IMR-90 (cell line): Measurements from ENCODE around the gene ANKMY2. TPM values are rescaled to one million over a fixed set of nuclear protein-coding genes. Genes with fewer than 3 reads are reported as not detected.

Experiments used
- ATAC-seq: fragments of 200-7000 bp; cut with Tn5 transposase; 2 replicates; pipeline ENCODE4 v1.9.1; 2020; ENCODE audit warnings: low read depth, mild to moderate bottlenecking, moderate library complexity
- BruUV-seq: library from RNA; stranded (reverse); fragments of 400-500 nt; replicated peaks from 2 replicates; lab custom pipeline; 2021; lab: Mats Ljungman, UMichigan
- CTCF ChIA-PET: fragments of 300-600 bp; formaldehyde crosslinking; extraction: SDS; loops from one replicate; lab custom pipeline; 2021; ENCODE audit warnings: antibody characterized with exemption; lab: Yijun Ruan, JAX
- POLR2A ChIA-PET: fragments of 300-600 bp; sonication (Branson Sonifier 250); formaldehyde crosslinking; loops from one replicate; lab custom pipeline; 2022; ENCODE audit warnings: antibody characterized with exemption; ENCODE audit not compliant: unreplicated experiment; lab: Charles Lee
- DNase-seq: peaks from one replicate; pipeline ENCODE4 v3.0.0; 2013
- H2AFZ ChIP-seq: replicated peaks from 2 replicates; pipeline ENCODE3; 2013; ENCODE audit warnings: low read length, mild to moderate bottlenecking; ENCODE audit not compliant: poor library complexity
- H2AK5ac ChIP-seq: 2 replicates; pipeline ENCODE4 v1.6.1; 2013; ENCODE audit warnings: low read depth, low read length, inconsistent platforms
- H2AK9ac ChIP-seq: replicated peaks from 2 replicates; pipeline ENCODE3; 2013; ENCODE audit warnings: mild to moderate bottlenecking, low read depth, low read length, moderate library complexity; ENCODE audit not compliant: poor library complexity
- H2BK120ac ChIP-seq: 2 replicates; pipeline ENCODE4 v1.6.1; 2013; ENCODE audit warnings: low read depth, low read length, inconsistent platforms
- H2BK15ac ChIP-seq: 3 replicates; pipeline ENCODE4 v1.6.1; 2013; ENCODE audit warnings: low read depth, low read length, inconsistent platforms
- H2BK20ac ChIP-seq: 2 replicates; pipeline ENCODE4 v1.6.1; 2013; ENCODE audit warnings: low read depth, mild to moderate bottlenecking, inconsistent platforms, low read length, moderate library complexity
- H2BK5ac ChIP-seq: 2 replicates; pipeline ENCODE4 v1.6.1; 2013; ENCODE audit warnings: mild to moderate bottlenecking, low read depth, low read length, inconsistent platforms; ENCODE audit not compliant: poor library complexity, severe bottlenecking
- H3K14ac ChIP-seq: replicated peaks from 2 replicates; pipeline ENCODE4 v1.6.1; 2013; ENCODE audit warnings: low read depth, low read length, inconsistent platforms
- H3K18ac ChIP-seq: 2 replicates; pipeline ENCODE4 v1.6.1; 2013; ENCODE audit warnings: low read depth, low read length, control low read depth
- H3K23ac ChIP-seq: 2 replicates; pipeline ENCODE4 v1.6.1; 2013; ENCODE audit warnings: low read depth, low read length, inconsistent platforms
- H3K27ac ChIP-seq: 2 replicates; pipeline ENCODE4 v1.5.1; 2013; ENCODE audit warnings: mild to moderate bottlenecking, control low read depth, low read length; ENCODE audit not compliant: insufficient read depth
- H3K27me3 ChIP-seq: 2 replicates; pipeline ENCODE4 v1.6.1; 2013; ENCODE audit warnings: low read length; ENCODE audit not compliant: control insufficient read depth, insufficient read depth
- H3K36me3 ChIP-seq: 2 replicates; pipeline ENCODE4 v1.6.1; 2013; ENCODE audit warnings: low read length, mixed read lengths; ENCODE audit not compliant: control insufficient read depth, insufficient read depth
- H3K4ac ChIP-seq: 2 replicates; pipeline ENCODE4 v1.6.1; 2013; ENCODE audit warnings: low read depth, low read length, inconsistent platforms
- H3K4me1 ChIP-seq: 2 replicates; pipeline ENCODE4 v1.6.1; 2013; ENCODE audit warnings: low read length, mixed read lengths; ENCODE audit not compliant: control insufficient read depth, insufficient read depth
- H3K4me2 ChIP-seq: 2 replicates; pipeline ENCODE4 v1.6.1; 2013; ENCODE audit warnings: low read depth, mild to moderate bottlenecking, control low read depth, low read length, moderate library complexity
- H3K4me3 ChIP-seq: 2 replicates; pipeline ENCODE4 v1.5.1; 2013; ENCODE audit warnings: low read depth, mild to moderate bottlenecking, control low read depth, low read length, moderate library complexity; ENCODE audit not compliant: insufficient read depth
- H3K56ac ChIP-seq: 2 replicates; pipeline ENCODE4 v1.6.1; 2013; ENCODE audit warnings: low read length, inconsistent platforms; ENCODE audit not compliant: insufficient read depth; ENCODE audit errors: extremely low read depth
- H3K79me1 ChIP-seq, 2 experiments: 2 replicates each; pipeline ENCODE4 v1.6.1; 2013; ENCODE audit warnings: low read length in 2 of 2, inconsistent platforms in 1 of 2, low read depth in 1 of 2
- H3K9ac ChIP-seq: 2 replicates; pipeline ENCODE4 v1.6.1; 2013; ENCODE audit warnings: low read depth, low read length, control low read depth
- H3K9me1 ChIP-seq: 2 replicates; pipeline ENCODE4 v1.6.1; 2013; ENCODE audit warnings: low read length, inconsistent platforms; ENCODE audit not compliant: insufficient read depth
- H3K9me3 ChIP-seq: 2 replicates; pipeline ENCODE4 v1.6.1; 2013; ENCODE audit warnings: low read length; ENCODE audit not compliant: control insufficient read depth, insufficient read depth
- H4K20me1 ChIP-seq: 2 replicates; pipeline ENCODE4 v1.6.1; 2013; ENCODE audit warnings: low read length, inconsistent platforms; ENCODE audit not compliant: insufficient read depth
- H4K5ac ChIP-seq: 2 replicates; pipeline ENCODE4 v1.6.1; 2013; ENCODE audit warnings: mild to moderate bottlenecking, low read depth, low read length, control low read depth
- H4K8ac ChIP-seq, 2 experiments: 2 replicates each; pipeline ENCODE4 v1.6.1; 2013; ENCODE audit warnings: low read depth in 2 of 2, low read length in 2 of 2, control low read depth in 1 of 2, inconsistent platforms in 1 of 2
- H4K91ac ChIP-seq: 2 replicates; pipeline ENCODE4 v1.6.1; 2013; ENCODE audit warnings: low read depth, low read length, inconsistent platforms; ENCODE audit not compliant: insufficient read depth
- BHLHE40 ChIP-seq: fragments of 150-350 bp; IDR thresholded peaks from 2 replicates; pipeline ENCODE4 v1.6.1; 2016; ENCODE audit warnings: mild to moderate bottlenecking, low read depth, low read length
- CEBPB ChIP-seq: IDR thresholded peaks from 2 replicates; pipeline ENCODE4 v1.6.1; 2012; ENCODE audit warnings: low read depth, low read length, improper control_type of control experiment
- CHD1 ChIP-seq: IDR thresholded peaks from 2 replicates; pipeline ENCODE4 v1.6.1; 2012; ENCODE audit warnings: low read depth, low read length, improper control_type of control experiment
- FOS ChIP-seq: fragments of 150-350 bp; IDR thresholded peaks from 2 replicates; pipeline ENCODE4 v1.6.1; 2016; ENCODE audit warnings: low read depth, low read length
- MAFK ChIP-seq: IDR thresholded peaks from 2 replicates; pipeline ENCODE4 v1.6.1; 2012; ENCODE audit warnings: low read depth, low read length, improper control_type of control experiment
- MAZ ChIP-seq: IDR thresholded peaks from 2 replicates; pipeline ENCODE4 v1.6.1; 2012; ENCODE audit warnings: low read depth, mild to moderate bottlenecking, low read length, improper control_type of control experiment, moderate library complexity, borderline replicate concordance
- MXI1 ChIP-seq: IDR thresholded peaks from 2 replicates; pipeline ENCODE4 v1.6.1; 2012; ENCODE audit warnings: low read depth, mild to moderate bottlenecking, low read length, moderate library complexity, borderline replicate concordance
- NFE2L2 ChIP-seq: fragments of 150-350 bp; IDR thresholded peaks from 2 replicates; pipeline ENCODE4 v1.6.1; 2016; ENCODE audit warnings: low read depth, mild to moderate bottlenecking, low read length
- POLR2A ChIP-seq: IDR thresholded peaks from 2 replicates; pipeline ENCODE4 v1.6.1; 2012; ENCODE audit warnings: mild to moderate bottlenecking, low read depth, low read length
- RAD21 ChIP-seq: IDR thresholded peaks from 2 replicates; pipeline ENCODE4 v1.6.1; 2012; ENCODE audit warnings: low read length, improper control_type of control experiment
- RCOR1 ChIP-seq: IDR thresholded peaks from 2 replicates; pipeline ENCODE4 v1.6.1; 2012; ENCODE audit warnings: mild to moderate bottlenecking, low read length, improper control_type of control experiment; ENCODE audit not compliant: insufficient replicate concordance
- RFX5 ChIP-seq: IDR thresholded peaks from 2 replicates; pipeline ENCODE4 v1.8.0; 2012; ENCODE audit warnings: low read depth, mild to moderate bottlenecking, low read length, moderate library complexity
- SMC3 ChIP-seq: fragments of 150-350 bp; IDR thresholded peaks from 2 replicates; pipeline ENCODE4 v1.6.1; 2016; ENCODE audit warnings: low read depth, mild to moderate bottlenecking, antibody characterized with exemption, low read length, moderate library complexity
- WGBS, 2 experiments: methylation state at CpG; one replicate each; pipeline versions ENCODE4 v1.1.5 to v1.1.7; 2013; ENCODE audit warnings: missing lambda C conversion rate in 2 of 2; ENCODE audit not compliant: insufficient read length in 1 of 2; ENCODE audit errors: extremely low coverage in 2 of 2; 5-methylcytosine and 5-hydroxymethylcytosine counted together
- dilution Hi-C: fragments of 300-500 bp; cut with HindIII; formaldehyde crosslinking; loops from one replicate; pipeline ENCODE4 v1.14.3; 2018; ENCODE audit warnings: low sequenced_read_pairs; ENCODE audit not compliant: unreplicated experiment
- in situ Hi-C: fragments of 300-500 bp; cut with MboI; formaldehyde crosslinking; loops from 3 replicates; pipeline ENCODE4 v1.14.3; 2019; ENCODE audit warnings: low sequenced_read_pairs, inconsistent platforms, mixed read lengths
- intact Hi-C: fragments of 100-400 bp; cut with micrococcal nuclease; formaldehyde crosslinking; loops from 2 replicates; pipeline ENCODE4 v1.10.0; 2022
- polyA plus RNA-seq, 3 experiments: library from polyadenylated mRNA; depleted of rRNA; stranded (reverse); fragments of >200 nt; gene quantifications; 2 replicates each; pipeline ENCODE4 v1.2.3, GENCODE V29; 2012; ENCODE audit warnings: low replicate concordance in 1 of 3
- total RNA-seq: library from RNA; depleted of rRNA; stranded (reverse); fragments of >200 nt; gene quantifications from 2 replicates; pipeline ENCODE4 v1.2.3, GENCODE V29; 2012
- TF ChIP-seq, protein P1 (sequence below): fragments of 150-350 bp; IDR thresholded peaks from 2 replicates; pipeline ENCODE4 v1.6.1; 2017; ENCODE audit warnings: mild to moderate bottlenecking, antibody characterized with exemption, low read length, low read depth
- TF ChIP-seq, protein P2 (sequence below): fragments of 150-350 bp; IDR thresholded peaks from 2 replicates; pipeline ENCODE4 v1.6.1; 2016; ENCODE audit warnings: low read depth, mild to moderate bottlenecking, low read length, moderate library complexity, borderline replicate concordance
- TF ChIP-seq, protein P3 (sequence below): conservative IDR thresholded peaks from 2 replicates; pipeline ENCODE4 v1.5.1; 2012; ENCODE audit warnings: mild to moderate bottlenecking, low read depth, low read length, improper control_type of control experiment

Gene ANKMY2
- total and polyA plus RNA-seq, 2 of the 4 experiments (the other 2 are of a cell fraction) = 19.5 to 41.9 TPM

DNA sequence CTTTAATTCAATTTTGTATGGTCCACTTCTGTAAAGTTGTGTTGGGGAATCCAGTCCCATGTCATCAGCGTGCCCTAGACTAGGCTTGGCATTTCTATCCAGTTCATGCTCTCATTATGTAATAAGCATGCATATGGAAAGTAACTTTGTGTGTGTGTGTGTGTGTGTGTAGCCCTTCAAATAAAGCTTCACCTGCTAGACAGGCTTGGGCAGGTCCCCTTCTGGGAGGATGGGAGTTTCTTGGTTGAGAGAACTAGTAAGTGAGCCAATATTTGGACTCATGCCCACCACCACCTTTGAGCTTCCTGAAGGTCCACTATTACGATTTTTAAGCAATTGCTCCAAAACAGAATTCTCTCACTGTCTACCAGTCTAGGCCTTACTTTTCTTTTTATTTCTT, 7.3 kb upstream of the ANKMY2 start:
- BruUV-seq = no TSS peak
- no peak for DNase-seq
- no peak overlapping the region for H3K9ac ChIP-seq

More for the DNA sequence above, 7.3 kb upstream of the ANKMY2 start:
- Histone ChIP-seq H2BK15ac (no peak overlapping the region), H3K27me3 (no peaks in the 10 kb centered on the region), H3K27ac (no peak overlapping the region), H3K79me1 (peaks cover 31 to 63% of the 10 kb centered on the region in 2 experiments), H4K20me1 (peaks cover 12% of the 10 kb centered on the region; the same call in 1 of the 2 replicates), H3K56ac (no peak overlapping the region), H3K18ac (no peak overlapping the region), H2BK120ac (no peak overlapping the region), H4K8ac (no peak overlapping the region), H2AK9ac (no peak overlapping the region), H3K4me1 (peaks cover 6% of the 10 kb centered on the region), H3K4me2 (no peak overlapping the region), H2BK5ac (no peak overlapping the region), H2BK20ac (no peak overlapping the region), H4K5ac (no peak overlapping the region), H4K91ac (no peak overlapping the region), H3K9me1 (peaks cover 10% of the 10 kb centered on the region), H3K9me3 (no peaks in the 10 kb centered on the region), H3K14ac (no peak overlapping the region), H3K36me3 (no peaks in the 10 kb centered on the region), H3K23ac (no peak overlapping the region), H2AK5ac (no peak overlapping the region), H3K4ac (no peak overlapping the region), H3K4me3 (no peak overlapping the region), H2AFZ (no peak overlapping the region)
- ChIA-PET POLR2A (no interaction called here), CTCF (interaction anchor here (0.6 kb wide), 1 partner anchor 17 kb away, joined by 3 read pairs; no protein-coding TSS in a partner anchor)
- WGBS, 2 experiments = no CpG with 5 or more reads among the region's 2 CpGs
- intact Hi-C loops (no loop called here), dilution Hi-C loops (no loop called here), in situ Hi-C loops (no loop called here)
- TF ChIP-seq FOS (no peak), RAD21 (no peak), NFE2L2 (no peak), POLR2A (no peak), BHLHE40 (no peak), SMC3 (no peak), MXI1 (no peak), RCOR1 (no peak), MAZ (no peak), CHD1 (no peak), MAFK (no peak), CEBPB (no peak), RFX5 (no peak)
- TF ChIP-seq, protein P1, sequence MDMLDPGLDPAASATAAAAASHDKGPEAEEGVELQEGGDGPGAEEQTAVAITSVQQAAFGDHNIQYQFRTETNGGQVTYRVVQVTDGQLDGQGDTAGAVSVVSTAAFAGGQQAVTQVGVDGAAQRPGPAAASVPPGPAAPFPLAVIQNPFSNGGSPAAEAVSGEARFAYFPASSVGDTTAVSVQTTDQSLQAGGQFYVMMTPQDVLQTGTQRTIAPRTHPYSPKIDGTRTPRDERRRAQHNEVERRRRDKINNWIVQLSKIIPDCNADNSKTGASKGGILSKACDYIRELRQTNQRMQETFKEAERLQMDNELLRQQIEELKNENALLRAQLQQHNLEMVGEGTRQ = no peak
- TF ChIP-seq, protein P2, sequence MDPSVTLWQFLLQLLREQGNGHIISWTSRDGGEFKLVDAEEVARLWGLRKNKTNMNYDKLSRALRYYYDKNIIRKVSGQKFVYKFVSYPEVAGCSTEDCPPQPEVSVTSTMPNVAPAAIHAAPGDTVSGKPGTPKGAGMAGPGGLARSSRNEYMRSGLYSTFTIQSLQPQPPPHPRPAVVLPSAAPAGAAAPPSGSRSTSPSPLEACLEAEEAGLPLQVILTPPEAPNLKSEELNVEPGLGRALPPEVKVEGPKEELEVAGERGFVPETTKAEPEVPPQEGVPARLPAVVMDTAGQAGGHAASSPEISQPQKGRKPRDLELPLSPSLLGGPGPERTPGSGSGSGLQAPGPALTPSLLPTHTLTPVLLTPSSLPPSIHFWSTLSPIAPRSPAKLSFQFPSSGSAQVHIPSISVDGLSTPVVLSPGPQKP = no peak
- TF ChIP-seq, protein P3, sequence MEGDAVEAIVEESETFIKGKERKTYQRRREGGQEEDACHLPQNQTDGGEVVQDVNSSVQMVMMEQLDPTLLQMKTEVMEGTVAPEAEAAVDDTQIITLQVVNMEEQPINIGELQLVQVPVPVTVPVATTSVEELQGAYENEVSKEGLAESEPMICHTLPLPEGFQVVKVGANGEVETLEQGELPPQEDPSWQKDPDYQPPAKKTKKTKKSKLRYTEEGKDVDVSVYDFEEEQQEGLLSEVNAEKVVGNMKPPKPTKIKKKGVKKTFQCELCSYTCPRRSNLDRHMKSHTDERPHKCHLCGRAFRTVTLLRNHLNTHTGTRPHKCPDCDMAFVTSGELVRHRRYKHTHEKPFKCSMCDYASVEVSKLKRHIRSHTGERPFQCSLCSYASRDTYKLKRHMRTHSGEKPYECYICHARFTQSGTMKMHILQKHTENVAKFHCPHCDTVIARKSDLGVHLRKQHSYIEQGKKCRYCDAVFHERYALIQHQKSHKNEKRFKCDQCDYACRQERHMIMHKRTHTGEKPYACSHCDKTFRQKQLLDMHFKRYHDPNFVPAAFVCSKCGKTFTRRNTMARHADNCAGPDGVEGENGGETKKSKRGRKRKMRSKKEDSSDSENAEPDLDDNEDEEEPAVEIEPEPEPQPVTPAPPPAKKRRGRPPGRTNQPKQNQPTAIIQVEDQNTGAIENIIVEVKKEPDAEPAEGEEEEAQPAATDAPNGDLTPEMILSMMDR = no peak
- no peak for ATAC-seq
